GM12892 (cell line): ENCODE results near the gene DLG2.

Source experiments
- POLR2A ChIP-seq: IDR thresholded peaks from 2 replicates; pipeline ENCODE4 v1.6.1; 2011; ENCODE audit warnings: low read depth, low read length, control low read depth
- POLR2AphosphoS5 ChIP-seq: IDR thresholded peaks from 2 replicates; pipeline ENCODE4 v1.6.1; 2011; ENCODE audit warnings: low read depth, low read length, control low read depth
- TAF1 ChIP-seq: IDR thresholded peaks from 2 replicates; pipeline ENCODE4 v1.6.1; 2011; ENCODE audit warnings: low read depth, mild to moderate bottlenecking, control low read depth, low read length, borderline replicate concordance

GRCh38 chr11:83831929-83832328, 1795.2 kb downstream of the DLG2 start:
- TF ChIP-seq POLR2A (no peak), TAF1 (no peak), POLR2AphosphoS5 (no peak)
